OCI-LY3 (cell line): ENCODE results near the gene FIBCD1.

Source experiments
- H2AFZ ChIP-seq: fragments of 200-600, 300-600 bp; shearing (Covaris generic); 2 replicates; pipeline ENCODE4 v1.6.0; 2014; ENCODE audit warnings: antibody characterized with exemption, low read depth, low read length
- H3K27ac ChIP-seq: fragments of 200-600, 300-600 bp; sonication (generic); 2 replicates; pipeline ENCODE4 v1.5.1; 2014; ENCODE audit warnings: mild to moderate bottlenecking, low read length, moderate library complexity, mixed read lengths
- H3K27me3 ChIP-seq: fragments of 200-600, 300-600 bp; sonication (generic); 2 replicates; pipeline ENCODE4 v1.6.1; 2014; ENCODE audit warnings: low read depth, low read length, mixed read lengths
- H3K36me3 ChIP-seq: fragments of 200-600, 300-600 bp; sonication (generic); replicated peaks from 2 replicates; pipeline ENCODE3; 2014; ENCODE audit warnings: low read depth, low read length, mixed read lengths
- H3K4me1 ChIP-seq: fragments of 300-600, 200-600 bp; sonication (generic); 2 replicates; pipeline ENCODE4 v1.6.1; 2014; ENCODE audit warnings: low read length, mixed read lengths
- H3K4me2 ChIP-seq: fragments of 200-600, 300-600 bp; sonication (generic); 2 replicates; pipeline ENCODE4 v1.6.1; 2014; ENCODE audit warnings: low read length, mixed read lengths
- H3K4me3 ChIP-seq: fragments of 300-600, 200-600 bp; sonication (generic); 2 replicates; pipeline ENCODE4 v1.5.1; 2014; ENCODE audit warnings: antibody characterized with exemption, mild to moderate bottlenecking, low read length, moderate library complexity
- H3K79me2 ChIP-seq: fragments of 300-600, 200-600 bp; shearing (Covaris generic); 2 replicates; pipeline ENCODE4 v1.6.1; 2014; ENCODE audit warnings: mild to moderate bottlenecking, low read length, mixed read lengths
- H3K9ac ChIP-seq: fragments of 300-600, 200-600 bp; shearing (Covaris generic); 2 replicates; pipeline ENCODE4 v1.6.0; 2014; ENCODE audit warnings: mild to moderate bottlenecking, low read length, moderate library complexity
- H3K9me3 ChIP-seq: fragments of 200-600, 300-600 bp; shearing (Covaris generic); 2 replicates; pipeline ENCODE4 v1.6.1; 2014; ENCODE audit warnings: low read length, mixed read lengths; ENCODE audit not compliant: insufficient read depth
- H4K20me1 ChIP-seq: fragments of 200-600, 300-600 bp; sonication (generic); 2 replicates; pipeline ENCODE4 v1.6.1; 2016; ENCODE audit warnings: low read length, mixed read lengths; ENCODE audit not compliant: insufficient read depth
- CTCF ChIP-seq: fragments of 200-600, 300-600 bp; sonication (generic); IDR thresholded peaks from 2 replicates; pipeline ENCODE4 v1.5.1; 2014; ENCODE audit warnings: antibody characterized with exemption, low read length, low read depth
- EZH2phosphoT487 ChIP-seq: fragments of 200-600 bp; shearing (Covaris generic); IDR thresholded peaks from 2 replicates; pipeline ENCODE4 v1.6.1; 2018; ENCODE audit warnings: antibody characterized with exemption, mixed run types, low read depth

Gene FIBCD1

GRCh38 chr9:130888146-130888885 is 50.7 kb downstream of the FIBCD1 start:
- peaks cover 42% of the 10 kb centered on the region for H3K36me3 ChIP-seq
- H3K27ac ChIP-seq = no peak overlapping the region

GRCh38 chr9:130887494-130888144 is 51.4 kb downstream of the FIBCD1 start:
- Histone ChIP-seq H3K27me3 (no peaks in the 10 kb centered on the region), H2AFZ (no peak overlapping the region), H3K9ac (no peak overlapping the region), H3K4me3 (no peak overlapping the region), H3K4me1 (no peaks in the 10 kb centered on the region), H3K9me3 (no peaks in the 10 kb centered on the region), H3K4me2 (no peak overlapping the region), H3K79me2 (no peaks in the 10 kb centered on the region), H4K20me1 (no peaks in the 10 kb centered on the region), H3K36me3 (peaks cover 37% of the 10 kb centered on the region), H3K27ac (no peak overlapping the region)
- TF ChIP-seq EZH2phosphoT487 = no peak
- TF ChIP-seq CTCF = no peak

More at GRCh38 chr9:130888146-130888885, 50.7 kb downstream of the FIBCD1 start:
- no peaks in the 10 kb centered on the region for H3K4me1 ChIP-seq
- H3K9me3 ChIP-seq = no peaks in the 10 kb centered on the region
- H2AFZ ChIP-seq = no peak overlapping the region
- no peak overlapping the region for H3K4me2 ChIP-seq
- no peak overlapping the region for H3K4me3 ChIP-seq
- H3K9ac ChIP-seq = no peak overlapping the region
- no peaks in the 10 kb centered on the region for H3K27me3 ChIP-seq
- H3K79me2 ChIP-seq = no peaks in the 10 kb centered on the region
- H4K20me1 ChIP-seq = no peaks in the 10 kb centered on the region
- no peak for TF ChIP-seq CTCF
- no peak for TF ChIP-seq EZH2phosphoT487

GRCh38 chr9:130886981-130887380 is 52.1 kb downstream of the FIBCD1 start:
- no peaks in the 10 kb centered on the region for H3K27me3 ChIP-seq
- no peaks in the 10 kb centered on the region for H3K4me1 ChIP-seq
- no peak overlapping the region for H3K27ac ChIP-seq
- no peak overlapping the region for H3K4me2 ChIP-seq
- no peaks in the 10 kb centered on the region for H4K20me1 ChIP-seq
- TF ChIP-seq CTCF (no peak), EZH2phosphoT487 (no peak)
- H3K9me3 ChIP-seq = no peaks in the 10 kb centered on the region
- H3K36me3 ChIP-seq = peaks cover 40% of the 10 kb centered on the region
- H2AFZ ChIP-seq = no peak overlapping the region
- H3K79me2 ChIP-seq = no peaks in the 10 kb centered on the region
- no peak overlapping the region for H3K9ac ChIP-seq
- H3K4me3 ChIP-seq = no peak overlapping the region

GRCh38 chr9:130885484-130886375 is 53.3 kb downstream of the FIBCD1 start:
- Histone ChIP-seq H3K4me2 (no peak overlapping the region), H3K36me3 (peaks cover 44% of the 10 kb centered on the region), H3K9me3 (no peaks in the 10 kb centered on the region), H3K4me1 (no peaks in the 10 kb centered on the region), H3K9ac (no peak overlapping the region), H3K79me2 (no peaks in the 10 kb centered on the region), H3K4me3 (no peak overlapping the region), H2AFZ (no peak overlapping the region), H4K20me1 (no peaks in the 10 kb centered on the region), H3K27ac (no peak overlapping the region), H3K27me3 (no peaks in the 10 kb centered on the region)
- TF ChIP-seq CTCF = no peak
